ENCODE measurements around the gene SMC3.

DNA sequence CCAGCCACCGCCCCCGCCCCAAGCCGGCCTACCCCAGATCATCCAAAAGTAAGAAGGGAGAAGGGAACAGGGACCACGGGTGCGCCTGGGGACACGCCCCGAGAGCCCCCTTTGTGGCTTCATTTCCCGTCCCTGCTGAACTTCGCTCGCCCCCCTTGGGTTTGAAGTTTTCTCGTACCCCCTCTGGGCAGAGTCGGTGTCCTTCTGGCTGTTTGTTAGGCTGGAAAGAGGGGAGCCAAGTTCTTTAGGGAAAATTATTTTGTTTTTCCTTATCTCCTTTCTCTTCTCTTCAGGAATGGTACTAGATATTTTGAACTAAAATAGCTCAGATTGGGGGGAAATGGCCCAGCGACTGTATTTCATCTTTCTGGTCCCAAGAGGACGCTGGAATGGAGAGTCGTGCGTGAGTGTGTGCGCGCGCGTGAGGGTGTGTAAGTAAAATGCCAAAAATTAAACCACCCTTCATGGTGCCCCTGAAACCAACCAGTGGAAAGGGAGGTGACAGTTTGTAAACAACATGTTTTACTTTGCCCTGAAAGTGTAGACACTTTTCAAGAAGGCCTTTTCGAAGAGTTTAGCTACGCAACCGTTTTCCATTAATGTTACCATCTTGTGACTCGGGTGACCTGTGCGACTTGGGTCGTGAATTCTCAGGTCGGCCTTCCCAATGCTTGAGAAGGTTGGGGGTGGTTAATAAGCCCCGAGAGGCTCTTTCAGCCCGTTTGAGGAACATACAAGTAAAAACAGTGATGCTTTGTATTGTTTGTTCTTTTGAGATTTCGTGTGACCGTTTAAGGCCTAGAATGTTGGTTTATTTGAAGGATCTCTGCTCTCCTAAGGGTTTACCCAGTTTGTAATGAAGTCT is 77.3 kb downstream of the SMC3 start:
- TF ChIP-seq GABPA (IDR thresholded peaks at IDR 0.05; ENCODE audit: low read depth, low read length) (no peak), GABPA (CRISPR knock-in tag; IDR thresholded peaks at IDR 0.05; ENCODE audit: low read depth) (no peak), ZMYM4 (CRISPR knock-in tag; IDR thresholded peaks at IDR 0.05) (no peak), ZNF543 (CRISPR knock-in tag; IDR thresholded peaks at IDR 0.05) (no peak), CHD2 (IDR thresholded peaks at IDR 0.05; ENCODE audit: low read depth, low read length) (no peak), EHMT2 (IDR thresholded peaks at IDR 0.05; ENCODE audit: borderline replicate concordance, low read depth, low read length) (no peak), POLR2AphosphoS5 (IDR thresholded peaks at IDR 0.05; ENCODE audit: low read depth, low read length) (no peak), PHF5A (CRISPR knock-in tag; IDR thresholded peaks at IDR 0.05; ENCODE audit: low read depth, unreplicated experiment) (no peak), USF2 (IDR thresholded peaks at IDR 0.05; ENCODE audit: low read depth, low read length) (no peak), USF2 (CRISPR knock-in tag; IDR thresholded peaks at IDR 0.05; ENCODE audit: borderline replicate concordance) (no peak), TOE1 (CRISPR knock-in tag; IDR thresholded peaks at IDR 0.05) (no peak)
- TF ChIP-seq, protein P1, sequence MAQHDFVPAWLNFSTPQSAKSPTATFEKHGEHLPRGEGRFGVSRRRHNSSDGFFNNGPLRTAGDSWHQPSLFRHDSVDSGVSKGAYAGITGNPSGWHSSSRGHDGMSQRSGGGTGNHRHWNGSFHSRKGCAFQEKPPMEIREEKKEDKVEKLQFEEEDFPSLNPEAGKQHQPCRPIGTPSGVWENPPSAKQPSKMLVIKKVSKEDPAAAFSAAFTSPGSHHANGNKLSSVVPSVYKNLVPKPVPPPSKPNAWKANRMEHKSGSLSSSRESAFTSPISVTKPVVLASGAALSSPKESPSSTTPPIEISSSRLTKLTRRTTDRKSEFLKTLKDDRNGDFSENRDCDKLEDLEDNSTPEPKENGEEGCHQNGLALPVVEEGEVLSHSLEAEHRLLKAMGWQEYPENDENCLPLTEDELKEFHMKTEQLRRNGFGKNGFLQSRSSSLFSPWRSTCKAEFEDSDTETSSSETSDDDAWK (CRISPR knock-in tag; IDR thresholded peaks at IDR 0.05), result no peak
- TF ChIP-seq, protein P2, sequence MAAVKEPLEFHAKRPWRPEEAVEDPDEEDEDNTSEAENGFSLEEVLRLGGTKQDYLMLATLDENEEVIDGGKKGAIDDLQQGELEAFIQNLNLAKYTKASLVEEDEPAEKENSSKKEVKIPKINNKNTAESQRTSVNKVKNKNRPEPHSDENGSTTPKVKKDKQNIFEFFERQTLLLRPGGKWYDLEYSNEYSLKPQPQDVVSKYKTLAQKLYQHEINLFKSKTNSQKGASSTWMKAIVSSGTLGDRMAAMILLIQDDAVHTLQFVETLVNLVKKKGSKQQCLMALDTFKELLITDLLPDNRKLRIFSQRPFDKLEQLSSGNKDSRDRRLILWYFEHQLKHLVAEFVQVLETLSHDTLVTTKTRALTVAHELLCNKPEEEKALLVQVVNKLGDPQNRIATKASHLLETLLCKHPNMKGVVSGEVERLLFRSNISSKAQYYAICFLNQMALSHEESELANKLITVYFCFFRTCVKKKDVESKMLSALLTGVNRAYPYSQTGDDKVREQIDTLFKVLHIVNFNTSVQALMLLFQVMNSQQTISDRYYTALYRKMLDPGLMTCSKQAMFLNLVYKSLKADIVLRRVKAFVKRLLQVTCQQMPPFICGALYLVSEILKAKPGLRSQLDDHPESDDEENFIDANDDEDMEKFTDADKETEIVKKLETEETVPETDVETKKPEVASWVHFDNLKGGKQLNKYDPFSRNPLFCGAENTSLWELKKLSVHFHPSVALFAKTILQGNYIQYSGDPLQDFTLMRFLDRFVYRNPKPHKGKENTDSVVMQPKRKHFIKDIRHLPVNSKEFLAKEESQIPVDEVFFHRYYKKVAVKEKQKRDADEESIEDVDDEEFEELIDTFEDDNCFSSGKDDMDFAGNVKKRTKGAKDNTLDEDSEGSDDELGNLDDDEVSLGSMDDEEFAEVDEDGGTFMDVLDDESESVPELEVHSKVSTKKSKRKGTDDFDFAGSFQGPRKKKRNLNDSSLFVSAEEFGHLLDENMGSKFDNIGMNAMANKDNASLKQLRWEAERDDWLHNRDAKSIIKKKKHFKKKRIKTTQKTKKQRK (IDR thresholded peaks at IDR 0.05; ENCODE audit: low read length), result no peak
